GM13976 (cell line): ENCODE results near the gene FIBCD1.

Source experiments
- DNase-seq: peaks from one replicate; pipeline ENCODE4 v3.0.0; 2012; ENCODE audit warnings: low spot score
- in situ Hi-C: fragments of 300-500 bp; cut with MboI; formaldehyde crosslinking; loops from one replicate; pipeline ENCODE4 v1.12.0; 2022; ENCODE audit warnings: low sequenced_read_pairs, mixed read lengths, inconsistent platforms; ENCODE audit not compliant: unreplicated experiment
- TF ChIP-seq, protein P1 (sequence below): IDR thresholded peaks from 2 replicates; pipeline ENCODE4 v1.5.1; 2012; ENCODE audit warnings: borderline replicate concordance, mild to moderate bottlenecking; ENCODE audit not compliant: insufficient read depth; ENCODE audit errors: extremely low read depth, missing control alignments, control extremely low read depth

FIBCD1 gene

DNA sequence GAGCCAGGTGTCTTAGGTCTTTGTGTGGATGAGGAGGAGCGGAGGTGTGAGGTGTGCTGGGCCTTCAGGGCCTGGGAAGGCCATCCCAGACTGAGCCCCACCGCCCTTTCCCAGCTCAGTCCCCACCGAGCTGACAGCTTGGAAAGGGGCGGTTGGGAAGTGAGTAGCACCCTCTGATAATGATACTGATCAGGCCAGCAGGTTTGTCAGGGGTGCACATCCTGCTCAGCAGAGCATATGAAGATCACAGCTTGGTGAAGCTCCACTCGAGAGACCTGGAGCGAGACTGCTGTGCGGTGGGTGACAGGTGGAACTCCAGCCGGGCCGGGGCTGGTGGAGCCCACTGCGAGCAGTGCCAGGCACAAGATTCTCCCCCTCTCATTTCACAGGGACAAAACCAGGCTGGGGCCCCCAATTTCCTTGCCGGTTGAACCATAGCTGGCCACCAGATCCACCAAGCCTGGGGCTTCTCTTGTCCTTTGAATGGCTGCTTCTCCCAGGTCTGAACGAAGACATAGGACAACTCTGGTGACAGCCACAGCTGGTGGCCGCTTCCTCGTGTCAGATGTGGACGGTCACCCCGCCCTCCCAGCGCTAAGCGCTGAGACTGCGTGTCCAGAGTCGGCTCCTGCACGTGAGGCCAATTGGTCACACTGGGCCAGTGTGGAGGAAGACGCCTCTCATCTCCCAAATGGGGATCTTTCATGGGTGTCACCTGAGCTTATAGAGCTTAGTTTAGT is 50.7 kb downstream of the FIBCD1 start:
- TF ChIP-seq, protein P1, sequence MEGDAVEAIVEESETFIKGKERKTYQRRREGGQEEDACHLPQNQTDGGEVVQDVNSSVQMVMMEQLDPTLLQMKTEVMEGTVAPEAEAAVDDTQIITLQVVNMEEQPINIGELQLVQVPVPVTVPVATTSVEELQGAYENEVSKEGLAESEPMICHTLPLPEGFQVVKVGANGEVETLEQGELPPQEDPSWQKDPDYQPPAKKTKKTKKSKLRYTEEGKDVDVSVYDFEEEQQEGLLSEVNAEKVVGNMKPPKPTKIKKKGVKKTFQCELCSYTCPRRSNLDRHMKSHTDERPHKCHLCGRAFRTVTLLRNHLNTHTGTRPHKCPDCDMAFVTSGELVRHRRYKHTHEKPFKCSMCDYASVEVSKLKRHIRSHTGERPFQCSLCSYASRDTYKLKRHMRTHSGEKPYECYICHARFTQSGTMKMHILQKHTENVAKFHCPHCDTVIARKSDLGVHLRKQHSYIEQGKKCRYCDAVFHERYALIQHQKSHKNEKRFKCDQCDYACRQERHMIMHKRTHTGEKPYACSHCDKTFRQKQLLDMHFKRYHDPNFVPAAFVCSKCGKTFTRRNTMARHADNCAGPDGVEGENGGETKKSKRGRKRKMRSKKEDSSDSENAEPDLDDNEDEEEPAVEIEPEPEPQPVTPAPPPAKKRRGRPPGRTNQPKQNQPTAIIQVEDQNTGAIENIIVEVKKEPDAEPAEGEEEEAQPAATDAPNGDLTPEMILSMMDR = no peak
- in situ Hi-C loops = no loop called here
- no peak for DNase-seq

DNA sequence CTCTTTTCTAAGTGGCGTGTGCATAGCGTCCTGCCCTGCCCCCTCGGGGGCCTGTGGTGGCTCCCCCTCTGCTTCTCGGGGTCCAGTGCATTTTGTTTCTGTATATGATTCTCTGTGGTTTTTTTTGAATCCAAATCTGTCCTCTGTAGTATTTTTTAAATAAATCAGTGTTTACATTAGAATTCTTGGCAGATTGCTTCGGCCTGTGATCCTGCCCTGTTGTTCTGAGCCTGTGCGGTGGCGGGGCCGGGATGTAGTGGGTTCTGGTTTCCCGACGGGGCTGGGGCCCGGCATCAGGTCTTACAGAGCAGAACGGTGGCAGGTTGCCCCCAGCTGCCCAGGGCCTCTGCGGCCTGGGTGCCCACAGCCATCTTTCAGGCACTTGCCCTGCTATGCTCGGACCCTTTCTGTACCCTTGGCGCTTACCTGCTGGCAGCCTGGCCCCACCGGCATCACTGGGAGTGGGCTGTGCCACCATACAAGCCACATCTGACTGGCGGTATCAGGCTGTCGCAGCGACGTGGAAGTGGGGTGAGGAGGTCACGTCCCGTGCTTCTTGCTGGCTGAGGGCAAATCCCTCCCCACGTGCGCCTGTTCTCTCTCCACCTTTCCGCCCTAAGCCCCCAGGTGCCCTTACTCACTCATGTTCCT is 51.4 kb downstream of the FIBCD1 start:
- no peak for DNase-seq
- TF ChIP-seq, protein P1 = no peak
- in situ Hi-C loops = no loop called here

DNA sequence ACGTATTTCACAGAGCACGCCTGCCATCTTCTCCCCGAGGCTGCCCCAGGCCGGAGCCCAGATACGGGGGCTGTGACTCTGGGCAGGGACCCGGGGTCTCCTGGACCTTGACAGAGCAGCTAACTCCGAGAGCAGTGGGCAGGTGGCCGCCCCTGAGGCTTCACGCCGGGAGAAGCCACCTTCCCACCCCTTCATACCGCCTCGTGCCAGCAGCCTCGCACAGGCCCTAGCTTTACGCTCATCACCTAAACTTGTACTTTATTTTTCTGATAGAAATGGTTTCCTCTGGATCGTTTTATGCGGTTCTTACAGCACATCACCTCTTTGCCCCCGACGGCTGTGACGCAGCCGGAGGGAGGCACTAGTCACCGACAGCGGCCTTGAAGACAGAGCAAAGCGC is 52.1 kb downstream of the FIBCD1 start:
- in situ Hi-C loops = no loop called here
- DNase-seq = no peak
- TF ChIP-seq, protein P1 = no peak

DNA sequence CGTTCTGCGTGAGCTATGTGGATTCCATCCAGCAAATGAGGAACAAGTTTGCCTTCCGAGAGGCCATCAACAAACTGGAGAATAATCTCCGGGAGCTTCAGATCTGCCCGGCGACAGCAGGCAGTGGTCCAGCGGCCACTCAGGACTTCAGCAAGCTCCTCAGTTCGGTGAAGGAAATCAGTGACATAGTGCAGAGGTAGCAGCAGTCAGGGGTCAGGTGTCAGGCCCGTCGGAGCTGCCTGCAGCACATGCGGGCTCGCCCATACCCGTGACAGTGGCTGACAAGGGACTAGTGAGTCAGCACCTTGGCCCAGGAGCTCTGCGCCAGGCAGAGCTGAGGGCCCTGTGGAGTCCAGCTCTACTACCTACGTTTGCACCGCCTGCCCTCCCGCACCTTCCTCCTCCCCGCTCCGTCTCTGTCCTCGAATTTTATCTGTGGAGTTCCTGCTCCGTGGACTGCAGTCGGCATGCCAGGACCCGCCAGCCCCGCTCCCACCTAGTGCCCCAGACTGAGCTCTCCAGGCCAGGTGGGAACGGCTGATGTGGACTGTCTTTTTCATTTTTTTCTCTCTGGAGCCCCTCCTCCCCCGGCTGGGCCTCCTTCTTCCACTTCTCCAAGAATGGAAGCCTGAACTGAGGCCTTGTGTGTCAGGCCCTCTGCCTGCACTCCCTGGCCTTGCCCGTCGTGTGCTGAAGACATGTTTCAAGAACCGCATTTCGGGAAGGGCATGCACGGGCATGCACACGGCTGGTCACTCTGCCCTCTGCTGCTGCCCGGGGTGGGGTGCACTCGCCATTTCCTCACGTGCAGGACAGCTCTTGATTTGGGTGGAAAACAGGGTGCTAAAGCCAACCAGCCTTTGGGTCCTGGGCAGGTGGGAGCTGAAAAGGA is 53.3 kb downstream of the FIBCD1 start:
- in situ Hi-C loops = no loop called here
- TF ChIP-seq, protein P1 = no peak
- no peak for DNase-seq

DNA sequence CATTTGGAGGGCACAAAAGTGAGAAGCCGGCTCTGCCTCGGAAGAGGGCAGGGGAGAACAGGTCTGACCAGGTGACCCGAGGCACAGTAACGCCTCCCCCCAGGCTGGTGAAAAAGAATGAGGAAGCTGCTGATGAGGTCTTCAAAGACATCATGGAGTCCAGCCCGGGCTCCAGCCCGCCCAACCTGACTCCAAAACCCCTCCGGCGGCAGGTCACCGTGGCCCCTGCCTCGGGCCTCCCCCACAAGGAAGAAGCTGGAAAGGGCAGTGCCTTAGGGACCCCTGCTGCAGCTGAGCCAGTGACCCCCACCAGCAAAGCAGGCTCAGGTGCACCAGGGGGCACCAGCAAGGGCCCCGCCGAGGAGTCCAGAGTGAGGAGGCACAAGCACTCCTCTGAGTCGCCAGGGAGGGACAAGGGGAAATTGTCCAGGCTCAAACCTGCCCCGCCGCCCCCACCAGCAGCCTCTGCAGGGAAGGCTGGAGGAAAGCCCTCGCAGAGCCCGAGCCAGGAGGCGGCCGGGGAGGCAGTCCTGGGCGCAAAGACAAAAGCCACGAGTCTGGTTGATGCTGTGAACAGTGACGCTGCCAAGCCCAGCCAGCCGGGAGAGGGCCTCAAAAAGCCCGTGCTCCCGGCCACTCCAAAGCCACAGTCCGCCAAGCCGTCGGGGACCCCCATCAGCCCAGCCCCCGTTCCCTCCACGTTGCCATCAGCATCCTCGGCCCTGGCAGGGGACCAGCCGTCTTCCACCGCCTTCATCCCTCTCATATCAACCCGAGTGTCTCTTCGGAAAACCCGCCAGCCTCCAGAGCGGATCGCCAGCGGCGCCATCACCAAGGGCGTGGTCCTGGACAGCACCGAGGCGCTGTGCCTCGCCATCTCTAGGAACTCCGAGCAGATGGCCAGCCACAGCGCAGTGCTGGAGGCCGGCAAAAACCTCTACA is 54.2 kb downstream of the FIBCD1 start:
- no peak for DNase-seq
- in situ Hi-C loops = no loop called here
- TF ChIP-seq, protein P1 = no peak
